Measurements from ENCODE around the gene CLIP4.

DNA sequence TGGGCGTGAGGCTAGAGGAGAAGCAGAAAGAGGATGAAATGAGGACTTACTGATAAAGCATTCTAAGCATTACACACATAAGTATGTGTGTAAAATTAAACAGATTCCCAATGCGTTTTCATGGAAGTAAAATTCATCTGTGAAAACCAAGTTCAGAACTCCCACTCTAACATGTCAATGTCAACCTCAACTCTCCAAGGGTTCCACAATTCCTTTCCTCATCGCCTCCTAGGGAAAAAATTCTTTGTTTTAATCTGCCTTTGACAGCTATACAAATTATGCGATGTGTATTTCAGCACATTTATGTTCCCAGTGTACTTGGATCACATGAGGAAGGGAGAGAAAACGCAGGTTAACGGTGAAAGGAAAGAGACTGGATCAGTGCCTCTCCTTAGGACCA lies 76.6 kb downstream of the CLIP4 start:
- TF ChIP-seq, protein P1, sequence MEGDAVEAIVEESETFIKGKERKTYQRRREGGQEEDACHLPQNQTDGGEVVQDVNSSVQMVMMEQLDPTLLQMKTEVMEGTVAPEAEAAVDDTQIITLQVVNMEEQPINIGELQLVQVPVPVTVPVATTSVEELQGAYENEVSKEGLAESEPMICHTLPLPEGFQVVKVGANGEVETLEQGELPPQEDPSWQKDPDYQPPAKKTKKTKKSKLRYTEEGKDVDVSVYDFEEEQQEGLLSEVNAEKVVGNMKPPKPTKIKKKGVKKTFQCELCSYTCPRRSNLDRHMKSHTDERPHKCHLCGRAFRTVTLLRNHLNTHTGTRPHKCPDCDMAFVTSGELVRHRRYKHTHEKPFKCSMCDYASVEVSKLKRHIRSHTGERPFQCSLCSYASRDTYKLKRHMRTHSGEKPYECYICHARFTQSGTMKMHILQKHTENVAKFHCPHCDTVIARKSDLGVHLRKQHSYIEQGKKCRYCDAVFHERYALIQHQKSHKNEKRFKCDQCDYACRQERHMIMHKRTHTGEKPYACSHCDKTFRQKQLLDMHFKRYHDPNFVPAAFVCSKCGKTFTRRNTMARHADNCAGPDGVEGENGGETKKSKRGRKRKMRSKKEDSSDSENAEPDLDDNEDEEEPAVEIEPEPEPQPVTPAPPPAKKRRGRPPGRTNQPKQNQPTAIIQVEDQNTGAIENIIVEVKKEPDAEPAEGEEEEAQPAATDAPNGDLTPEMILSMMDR (IDR thresholded peaks at IDR 0.05; ENCODE audit: borderline replicate concordance, extremely low read depth, low read length, poor library complexity, severe bottlenecking) = no peak
- no peak for TF ChIP-seq EZH2 (IDR thresholded peaks at IDR 0.05; ENCODE audit: borderline replicate concordance, low read depth, low read length, severe bottlenecking)

Data from DND-41 (cell line).